ENCODE data around the gene TATDN2.

TATDN2 gene

DNA sequence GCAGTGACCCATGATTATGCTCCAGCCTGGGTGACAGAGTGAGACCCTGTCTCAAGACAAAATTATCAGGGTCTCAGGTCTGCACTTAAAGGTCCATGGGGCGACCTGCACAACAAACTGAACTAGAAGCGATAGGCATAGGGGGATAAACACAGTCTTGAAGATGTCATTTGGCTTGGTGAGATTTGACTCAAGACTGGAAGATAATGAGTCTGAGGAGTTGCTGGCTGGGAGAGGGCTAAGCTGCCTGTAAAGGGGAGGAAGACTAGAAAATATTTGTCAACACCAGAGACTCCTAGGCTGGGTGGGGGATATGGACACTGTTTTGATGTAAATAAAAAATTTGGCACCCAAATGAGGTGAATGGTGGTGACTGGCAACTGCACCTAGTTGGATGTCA is 24.7 kb downstream of the TATDN2 start:
- no peak for DNase-seq

DNA sequence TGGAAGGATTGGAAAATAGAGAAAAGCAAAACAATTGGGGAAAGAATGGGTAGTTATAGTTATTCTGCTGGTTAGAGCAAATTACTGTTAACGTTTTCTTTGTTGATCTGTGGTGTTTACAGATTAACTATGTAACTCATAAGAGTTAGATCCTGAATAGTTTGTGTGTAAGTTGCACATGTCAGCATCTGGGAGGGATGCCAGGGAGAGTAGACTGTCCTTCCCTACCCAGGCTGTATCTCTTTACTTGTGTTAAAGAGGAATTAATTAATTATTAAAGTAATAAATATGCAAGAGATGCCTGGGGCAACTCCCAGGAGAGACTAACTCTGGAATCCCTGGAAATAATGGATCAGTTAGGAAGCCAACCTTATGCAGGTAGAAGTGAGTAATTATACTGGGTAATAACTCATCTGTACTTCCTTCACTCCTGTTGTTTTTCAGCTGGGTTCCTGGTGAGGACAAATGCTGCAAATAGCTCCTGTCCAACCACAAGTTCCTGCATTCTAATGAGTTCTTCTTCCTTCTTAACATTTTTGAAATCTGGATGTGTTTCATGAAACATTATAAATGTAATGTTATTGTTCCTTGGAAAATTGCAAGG is 25.5 kb downstream of the TATDN2 start:
- no peak for DNase-seq

DNA sequence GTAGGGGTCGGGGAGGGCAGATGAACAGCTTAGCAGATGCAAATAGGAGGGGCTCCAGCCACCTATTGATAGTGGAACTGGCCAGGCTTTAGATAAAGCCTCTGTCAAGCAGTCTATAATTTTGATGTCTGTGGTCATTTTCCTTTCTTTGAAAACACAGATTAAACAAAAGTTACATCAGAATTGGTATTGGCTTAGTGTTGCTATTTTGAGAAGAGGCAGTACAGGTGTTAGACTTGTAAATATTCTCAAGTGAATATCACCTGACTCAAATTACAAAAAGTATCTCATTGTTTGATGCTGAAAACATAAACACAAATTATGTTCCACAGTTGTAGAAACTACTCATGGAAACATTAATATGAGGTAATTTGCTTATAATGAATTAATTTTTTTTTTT is 26.3 kb downstream of the TATDN2 start:
- no peak for DNase-seq

DNA sequence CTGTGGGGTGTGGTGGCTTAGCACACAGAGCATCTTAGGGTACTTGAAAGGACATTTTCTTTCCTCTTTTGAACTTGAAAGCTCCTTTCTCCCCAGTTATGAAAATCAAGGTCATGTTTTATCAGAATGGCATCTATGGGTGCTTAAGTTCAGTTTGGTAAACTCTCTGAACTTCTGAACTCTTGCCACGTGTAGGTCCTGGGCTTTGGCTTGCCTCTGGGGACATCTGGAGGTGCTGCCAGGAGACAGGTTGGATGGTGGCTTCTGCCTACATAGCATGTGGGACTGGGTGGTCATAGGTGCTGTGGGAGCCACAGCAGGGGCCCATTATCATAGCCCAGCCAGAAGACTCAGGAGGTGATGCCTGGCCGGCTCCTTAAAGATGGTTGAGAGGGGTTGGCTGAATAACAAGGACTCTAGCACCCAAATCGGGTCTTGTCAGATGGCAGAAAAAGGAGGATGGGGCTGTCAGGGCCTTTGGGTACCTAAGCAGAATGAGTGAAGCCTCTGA is 28.9 kb downstream of the TATDN2 start:
- no peak for DNase-seq

GRCh38 chr3:10278501-10278900 is 30.2 kb downstream of the TATDN2 start:
- DNase-seq, result no peak

GRCh38 chr3:10279384-10280176 is 31.3 kb downstream of the TATDN2 start:
- no peak for DNase-seq

- DNase-seq, result peak; percentile 26
Observed at GRCh38 chr3:10280177-10280529, 31.9 kb downstream of the TATDN2 start.

- no peak for DNase-seq
Observed at GRCh38 chr3:10280571-10280970, 32.3 kb downstream of the TATDN2 start.

GRCh38 chr3:10281951-10282350 is 33.7 kb downstream of the TATDN2 start:
- DNase-seq, result no peak

GRCh38 chr3:10283638-10284037 is 35.4 kb downstream of the TATDN2 start:
- DNase-seq, result no peak

GRCh38 chr3:10284496-10284895 is 36.2 kb downstream of the TATDN2 start:
- DNase-seq, result peak; percentile 36

DNA sequence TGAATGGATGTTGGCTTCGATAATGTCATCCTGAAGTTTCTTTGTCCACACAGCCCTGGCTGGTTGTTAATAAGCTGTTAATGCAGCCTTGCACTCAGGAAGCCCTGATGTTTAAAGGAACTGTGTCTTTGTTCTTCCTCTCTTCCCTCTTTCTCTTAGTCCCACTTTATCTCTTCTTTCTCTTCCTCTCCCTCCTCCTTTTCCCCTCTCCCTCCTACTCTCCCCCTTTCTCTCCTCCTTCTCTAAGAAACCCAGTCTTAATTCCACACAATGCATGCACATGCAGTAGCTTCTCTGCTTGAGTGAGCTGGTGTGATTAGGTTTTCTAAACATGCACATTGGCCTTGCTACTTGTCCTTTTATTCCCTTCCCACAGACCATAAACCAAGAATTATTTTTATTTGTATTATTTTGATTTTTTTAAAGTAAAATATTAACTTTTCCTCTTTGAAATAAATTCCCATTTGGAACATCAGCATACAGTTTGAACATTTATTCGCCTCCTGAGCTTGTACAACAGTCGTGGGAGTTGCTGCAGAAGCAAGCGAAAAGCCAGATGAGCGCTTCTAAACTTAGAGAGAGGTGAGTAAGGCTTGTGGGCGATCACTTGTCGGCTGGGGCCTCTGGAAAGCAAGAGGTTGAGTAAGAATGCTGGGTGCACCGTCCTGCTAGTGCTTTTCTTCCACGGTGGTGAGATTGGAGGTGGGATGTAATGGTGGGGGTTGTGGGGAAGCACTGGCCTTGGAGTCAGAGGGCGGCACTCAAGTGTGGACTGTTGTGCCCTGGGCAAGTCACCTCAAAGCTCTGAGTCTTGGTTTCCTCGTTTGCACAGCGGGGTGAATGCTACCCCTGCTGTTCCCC is 37.2 kb downstream of the TATDN2 start:
- no peak for DNase-seq

- DNase-seq, result no peak
Observed at GRCh38 chr3:10286133-10286524, 37.9 kb downstream of the TATDN2 start.

- peak; percentile 59 for DNase-seq
Observed at GRCh38 chr3:10286596-10287295, 38.5 kb downstream of the TATDN2 start.

GRCh38 chr3:10287936-10288574 is 39.8 kb downstream of the TATDN2 start:
- no peak for DNase-seq

DNA sequence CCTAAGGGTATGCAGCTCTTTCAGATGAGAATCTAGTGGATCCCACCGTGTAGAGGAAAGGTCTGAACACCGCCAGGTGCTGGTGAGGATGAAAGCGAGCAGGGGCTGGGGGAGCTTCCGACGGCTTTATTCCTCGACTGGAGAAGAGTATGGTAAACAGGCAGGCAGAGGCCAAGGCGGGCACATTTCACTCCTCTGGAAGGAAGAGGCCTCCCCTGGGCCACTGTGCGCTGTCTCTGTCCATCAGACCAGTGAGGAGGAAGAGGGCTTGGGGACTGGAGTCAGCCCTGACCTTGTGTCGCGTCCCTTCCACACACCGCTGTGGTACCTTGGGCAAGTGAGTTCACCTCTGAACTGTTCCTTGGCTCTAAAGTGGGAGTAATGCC is 40.3 kb downstream of the TATDN2 start:
- no peak for DNase-seq

DNA sequence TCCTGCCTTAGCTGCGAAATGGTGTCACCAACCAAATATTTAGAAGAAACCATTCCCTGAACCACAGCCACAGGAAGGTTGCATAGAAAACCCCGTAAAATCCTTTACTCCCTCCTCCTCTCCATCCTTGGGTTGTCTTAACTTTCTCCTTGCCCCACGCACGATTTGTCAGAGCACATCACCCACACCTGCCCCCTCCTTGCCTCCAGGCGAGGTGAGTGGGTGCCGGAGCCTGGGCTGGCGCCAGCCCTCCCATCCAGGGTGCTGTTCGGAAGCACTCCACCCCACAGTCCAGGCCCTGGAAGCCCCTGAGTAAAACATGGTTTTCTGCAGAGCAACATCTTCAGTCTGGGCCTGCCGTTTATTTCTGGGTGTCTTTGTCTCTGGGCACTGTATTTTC is 40.8 kb downstream of the TATDN2 start:
- no peak for DNase-seq

GRCh38 chr3:10289787-10290355 is 41.6 kb downstream of the TATDN2 start:
- no peak for DNase-seq

GRCh38 chr3:10290481-10291176 is 42.4 kb downstream of the TATDN2 start:
- no peak for DNase-seq

DNA sequence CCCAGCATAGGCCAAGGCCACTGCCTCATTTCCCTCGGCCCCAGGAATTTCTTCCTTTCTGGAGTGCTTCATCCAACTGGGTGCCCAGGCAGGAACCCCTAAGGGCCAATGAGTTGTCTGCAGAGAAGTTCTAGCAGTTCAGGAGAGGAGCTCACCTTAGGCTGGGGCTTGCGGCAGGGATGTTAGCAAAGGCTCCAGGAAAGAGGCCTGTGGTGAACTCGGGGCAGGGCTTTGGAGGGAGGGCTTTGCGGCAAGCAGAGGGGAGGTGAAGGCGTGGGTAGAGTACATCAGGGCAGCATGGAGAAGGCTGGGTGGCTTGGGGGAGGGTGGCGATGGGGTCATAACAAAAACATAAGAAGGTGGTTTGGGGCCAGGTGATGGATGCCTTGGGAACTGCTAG is 43.4 kb downstream of the TATDN2 start:
- DNase-seq, result no peak
